DMS 273 (cell line): ENCODE results near the gene RHOT2.

ENCODE experiments used
- DNase-seq: peaks from one replicate; lab custom pipeline; 2025; ENCODE audit not compliant: unreplicated experiment; lab: John Stamatoyannopoulos, UW

RHOT2 gene

GRCh38 chr16:669666-670065, 1.7 kb downstream of the RHOT2 start:
- no peak for DNase-seq

- DNase-seq, result no peak
Observed at GRCh38 chr16:670485-671352, 2.8 kb downstream of the RHOT2 start.

DNA sequence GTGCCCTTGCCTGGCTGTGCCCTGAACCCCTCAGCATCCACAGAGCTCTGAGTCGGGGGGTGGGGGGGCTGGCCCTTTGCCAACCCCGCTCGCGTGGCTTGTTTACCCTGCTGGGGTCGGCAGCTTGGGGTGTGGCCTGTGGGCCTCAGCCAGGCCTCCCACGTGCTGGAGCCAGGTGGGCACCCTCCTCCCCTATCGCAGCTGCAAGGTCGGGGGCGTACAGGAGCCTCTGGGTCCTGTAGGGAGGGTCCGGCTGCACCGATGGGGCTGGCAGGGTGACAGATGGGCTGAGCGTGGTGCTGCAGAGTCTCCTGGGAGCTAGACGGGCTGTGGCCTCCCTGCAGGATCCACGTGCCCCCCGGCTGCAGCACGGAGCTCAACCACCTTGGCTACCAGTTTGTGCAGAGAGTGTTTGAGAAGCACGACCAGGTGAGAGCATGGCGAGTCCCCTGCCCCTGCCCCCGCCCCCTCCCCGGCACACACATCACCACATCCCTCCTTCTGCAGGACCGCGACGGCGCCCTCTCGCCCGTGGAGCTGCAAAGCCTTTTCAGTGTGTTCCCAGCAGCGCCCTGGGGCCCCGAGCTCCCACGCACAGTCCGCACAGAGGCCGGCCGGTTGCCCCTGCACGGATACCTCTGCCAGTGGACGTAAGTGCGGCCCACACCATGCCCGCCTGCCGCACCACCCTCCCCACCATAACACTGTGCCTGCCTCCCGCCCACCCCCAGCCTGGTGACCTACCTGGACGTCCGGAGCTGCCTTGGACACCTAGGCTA, 3.6 kb downstream of the RHOT2 start:
- peak; percentile 42 for DNase-seq

DNA sequence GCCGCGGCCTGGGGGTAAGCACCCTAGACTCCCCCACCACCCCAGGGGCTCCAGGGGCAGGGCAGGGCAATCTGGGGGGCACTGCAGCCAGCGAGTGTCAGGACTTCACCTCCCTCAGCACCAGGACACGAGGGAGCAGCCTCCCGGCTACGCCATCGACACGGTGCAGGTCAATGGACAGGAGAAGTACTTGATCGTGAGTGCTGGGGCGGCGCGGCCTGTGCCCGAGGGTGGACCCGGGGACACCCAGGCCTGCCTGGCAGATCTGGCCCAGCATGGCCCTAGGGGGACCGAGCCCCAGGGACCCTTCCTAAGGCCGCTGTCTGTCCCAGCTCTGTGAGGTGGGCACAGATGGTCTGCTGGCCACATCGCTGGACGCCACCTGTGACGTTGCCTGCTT, 4.4 kb downstream of the RHOT2 start:
- DNase-seq, result no peak

DNA sequence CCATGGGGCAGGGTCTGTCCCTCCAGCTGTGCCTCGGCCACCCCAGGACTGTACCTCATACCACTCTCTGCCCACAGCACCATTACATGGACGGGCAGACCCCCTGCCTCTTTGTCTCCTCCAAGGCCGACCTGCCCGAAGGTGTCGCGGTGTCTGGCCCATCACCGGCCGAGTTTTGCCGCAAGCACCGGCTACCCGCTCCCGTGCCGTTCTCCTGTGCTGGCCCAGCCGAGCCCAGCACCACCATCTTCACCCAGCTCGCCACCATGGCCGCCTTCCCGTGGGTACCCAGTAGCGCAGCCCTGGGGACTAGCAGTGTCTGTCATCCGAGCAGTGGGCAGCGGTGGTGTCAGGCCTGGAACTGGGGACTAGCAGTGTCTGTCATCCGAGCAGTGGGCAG, 4.9 kb downstream of the RHOT2 start:
- DNase-seq, result no peak

DNA sequence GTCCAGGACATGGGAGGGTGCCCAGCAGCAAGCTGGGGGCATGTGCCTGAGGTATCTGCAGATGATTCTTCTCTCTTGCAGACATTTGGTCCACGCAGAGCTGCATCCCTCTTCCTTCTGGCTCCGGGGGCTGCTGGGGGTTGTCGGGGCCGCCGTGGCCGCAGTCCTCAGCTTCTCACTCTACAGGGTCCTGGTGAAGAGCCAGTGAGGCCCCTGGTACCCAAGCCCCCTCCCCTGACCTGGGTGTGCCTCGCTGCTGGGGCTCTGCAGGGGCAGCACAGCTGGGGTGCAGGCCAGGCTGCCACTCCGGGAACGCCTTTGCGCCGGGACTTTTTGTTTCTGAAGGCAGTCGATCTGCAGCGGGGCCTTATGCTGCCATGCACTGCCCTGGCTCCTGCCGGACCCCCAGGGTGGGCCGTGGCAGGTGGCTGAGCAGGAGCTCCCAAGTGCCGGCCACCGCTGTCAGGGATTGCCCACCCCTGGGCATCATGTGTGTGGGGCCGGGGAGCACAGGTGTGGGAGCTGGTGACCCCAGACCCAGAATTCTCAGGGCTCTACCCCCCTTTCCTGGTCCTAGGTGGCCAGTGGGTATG, 5.6 kb downstream of the RHOT2 start:
- DNase-seq, result no peak

DNA sequence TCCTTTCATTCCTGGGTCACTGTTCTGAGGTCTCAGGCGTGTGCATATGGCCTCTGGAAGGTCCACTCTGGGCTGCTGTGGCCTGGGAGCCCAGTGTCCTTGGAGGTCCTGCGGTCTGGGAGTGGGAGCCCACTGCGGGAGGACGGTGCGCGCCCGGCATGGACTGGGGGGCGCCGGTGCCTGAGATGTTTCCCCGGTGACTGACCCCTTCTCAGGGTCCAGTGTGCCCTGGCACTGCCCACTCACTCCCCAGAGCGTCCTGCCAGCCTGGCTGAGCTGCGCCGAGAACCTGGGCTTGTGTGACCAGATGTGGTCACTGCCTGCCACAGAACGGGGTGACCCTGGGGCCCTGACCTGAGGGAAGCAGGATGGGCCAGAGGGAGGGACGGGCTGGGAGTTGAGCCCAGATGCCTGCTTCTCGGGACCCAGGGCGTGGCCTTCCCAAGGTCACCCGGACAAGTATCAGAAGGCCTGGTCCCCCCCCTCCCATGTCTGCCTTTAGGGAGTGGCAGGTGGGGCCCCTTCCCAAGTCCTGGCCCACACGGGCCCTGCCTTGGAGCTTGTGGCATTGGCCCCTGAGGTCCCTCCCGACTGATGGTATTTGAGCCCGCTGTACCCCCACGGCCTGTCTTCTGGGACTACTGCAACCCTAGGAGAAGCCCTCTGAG, 6.4 kb downstream of the RHOT2 start:
- no peak for DNase-seq

DNA sequence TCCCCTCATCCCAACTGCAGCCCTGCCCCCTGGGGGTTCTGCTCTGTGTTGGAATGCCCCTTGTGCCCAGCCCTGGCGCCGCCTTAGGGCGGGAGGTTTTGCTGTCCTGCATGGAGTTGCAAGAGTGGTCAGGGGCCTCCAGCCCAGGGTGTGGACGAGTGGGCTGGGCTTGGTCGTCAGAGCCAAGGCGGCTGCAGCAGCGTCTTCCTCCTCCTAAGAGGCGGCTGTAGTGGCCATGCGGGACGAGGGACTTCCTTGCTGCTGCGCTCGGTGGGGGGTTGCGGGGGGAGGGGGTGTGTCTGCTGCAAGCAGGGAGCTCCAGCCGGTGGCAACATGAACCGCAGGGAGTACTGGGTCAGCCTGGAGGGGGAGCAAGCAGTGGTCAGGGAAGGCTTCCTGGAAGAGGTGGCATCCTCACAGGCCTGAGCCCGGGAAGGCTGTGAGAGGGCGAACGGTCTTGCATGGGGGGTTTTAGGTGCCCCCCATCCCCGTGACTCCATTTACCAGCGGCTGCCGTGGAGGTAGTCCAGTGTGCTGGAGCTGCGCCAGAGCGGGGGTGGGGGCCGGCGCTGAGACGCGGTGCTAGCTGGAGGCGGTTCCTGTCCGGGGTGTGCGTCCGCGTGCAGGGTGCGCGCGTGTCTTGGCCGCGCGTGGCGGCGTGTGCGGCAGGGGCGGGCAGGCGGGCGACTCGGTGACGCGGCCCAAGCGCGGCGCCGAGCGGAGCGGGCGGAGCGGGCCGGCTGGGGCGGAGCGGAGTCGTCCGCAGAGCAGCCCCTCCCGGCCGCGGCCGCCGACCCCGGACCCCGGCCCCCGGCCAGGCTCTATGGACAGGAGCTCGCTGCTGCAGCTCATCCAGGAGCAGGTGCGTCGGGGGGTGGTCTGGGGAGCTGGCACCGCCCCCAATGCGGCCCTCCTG, 7.3 kb downstream of the RHOT2 start, which contains the start of gene RHBDL1:
Gene RHBDL1, plus strand, starts transcription at position 704 of the 916 bp plus-strand sequence. Its CDS starts 120 bp downstream, at position 824.
- DNase-seq, result peak; percentile 71

DNA sequence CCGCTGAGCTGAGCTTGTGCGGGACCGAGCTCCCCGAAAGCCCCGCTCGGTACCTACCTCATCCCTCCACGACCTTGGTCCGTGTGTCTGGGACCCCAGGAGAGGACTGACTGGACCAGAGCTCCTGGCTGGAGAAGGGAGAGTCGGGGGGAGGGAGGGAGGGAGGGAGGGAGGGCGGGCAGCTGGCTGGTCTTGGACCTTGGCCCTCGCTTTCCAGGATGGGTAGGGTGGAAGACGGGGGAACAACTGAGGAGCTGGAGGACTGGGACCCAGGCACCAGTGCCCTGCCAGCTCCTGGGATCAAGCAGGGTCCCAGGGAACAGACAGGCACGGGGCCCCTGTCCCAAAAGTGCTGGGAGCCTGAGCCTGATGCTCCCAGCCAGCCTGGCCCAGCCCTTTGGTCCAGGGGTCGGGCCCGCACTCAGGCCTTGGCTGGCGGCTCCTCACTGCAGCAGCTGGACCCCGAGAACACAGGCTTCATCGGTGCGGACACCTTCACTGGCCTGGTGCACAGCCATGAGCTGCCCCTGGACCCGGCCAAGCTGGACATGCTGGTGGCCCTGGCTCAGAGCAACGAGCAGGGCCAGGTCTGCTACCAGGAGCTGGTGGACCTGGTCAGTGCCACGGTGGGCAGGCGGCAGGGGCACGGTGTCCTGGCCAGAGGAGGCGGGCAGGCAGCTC, 8.1 kb downstream of the RHOT2 start:
- peak; percentile 62 for DNase-seq

GRCh38 chr16:676565-676902, 8.6 kb downstream of the RHOT2 start:
- no peak for DNase-seq

DNA sequence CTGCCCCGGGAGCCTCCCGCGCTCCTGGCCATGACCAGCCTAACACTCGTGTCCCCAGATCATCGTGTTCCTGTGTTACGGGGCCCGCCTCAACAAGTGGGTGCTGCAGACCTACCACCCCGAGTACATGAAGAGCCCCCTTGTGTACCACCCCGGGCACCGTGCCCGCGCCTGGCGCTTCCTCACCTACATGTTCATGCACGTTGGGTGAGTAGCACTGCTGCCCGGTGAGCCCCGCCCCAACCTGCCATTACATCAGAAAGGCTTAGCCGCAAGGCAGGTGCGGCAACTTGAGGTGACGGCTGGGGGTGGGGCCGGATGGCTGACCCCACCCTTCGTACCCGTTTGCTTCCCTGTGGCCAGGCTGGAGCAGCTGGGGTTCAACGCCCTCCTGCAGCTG, 9.0 kb downstream of the RHOT2 start:
- DNase-seq, result no peak

- no peak for DNase-seq
Observed at GRCh38 chr16:677316-678190, 9.6 kb downstream of the RHOT2 start.

DNA sequence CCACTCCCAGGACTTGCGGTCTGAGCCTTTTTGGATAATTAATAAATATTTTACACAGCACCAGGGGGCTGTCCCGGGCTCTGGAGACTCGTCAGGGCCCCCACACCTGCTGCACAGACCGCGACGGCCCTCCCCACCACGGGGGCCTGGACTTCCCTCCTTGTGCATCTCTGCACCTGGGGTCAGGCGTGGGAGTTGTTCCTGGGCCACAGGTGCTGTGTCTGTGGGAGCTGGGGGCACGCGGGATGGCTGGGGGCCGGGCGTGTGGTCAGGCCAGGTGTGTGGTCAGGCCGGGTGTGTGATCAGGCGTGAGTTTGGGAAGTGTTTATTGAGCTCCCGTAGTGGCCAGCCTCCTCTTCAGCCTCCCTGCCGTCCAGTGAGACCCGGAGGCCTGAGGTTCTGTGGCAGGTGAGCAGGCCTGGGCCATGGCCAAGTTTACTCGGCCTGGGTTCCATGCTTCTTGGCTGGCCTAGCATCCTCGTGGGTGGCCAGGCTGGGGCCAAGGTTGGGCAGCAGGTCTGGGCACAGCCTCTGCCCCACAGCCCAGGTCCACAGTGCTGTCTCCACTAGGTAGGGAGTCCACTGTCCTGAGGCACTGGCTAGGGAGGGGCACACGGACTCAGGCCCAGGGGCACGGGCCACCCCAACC, 10.4 kb downstream of the RHOT2 start:
- DNase-seq, result no peak

DNA sequence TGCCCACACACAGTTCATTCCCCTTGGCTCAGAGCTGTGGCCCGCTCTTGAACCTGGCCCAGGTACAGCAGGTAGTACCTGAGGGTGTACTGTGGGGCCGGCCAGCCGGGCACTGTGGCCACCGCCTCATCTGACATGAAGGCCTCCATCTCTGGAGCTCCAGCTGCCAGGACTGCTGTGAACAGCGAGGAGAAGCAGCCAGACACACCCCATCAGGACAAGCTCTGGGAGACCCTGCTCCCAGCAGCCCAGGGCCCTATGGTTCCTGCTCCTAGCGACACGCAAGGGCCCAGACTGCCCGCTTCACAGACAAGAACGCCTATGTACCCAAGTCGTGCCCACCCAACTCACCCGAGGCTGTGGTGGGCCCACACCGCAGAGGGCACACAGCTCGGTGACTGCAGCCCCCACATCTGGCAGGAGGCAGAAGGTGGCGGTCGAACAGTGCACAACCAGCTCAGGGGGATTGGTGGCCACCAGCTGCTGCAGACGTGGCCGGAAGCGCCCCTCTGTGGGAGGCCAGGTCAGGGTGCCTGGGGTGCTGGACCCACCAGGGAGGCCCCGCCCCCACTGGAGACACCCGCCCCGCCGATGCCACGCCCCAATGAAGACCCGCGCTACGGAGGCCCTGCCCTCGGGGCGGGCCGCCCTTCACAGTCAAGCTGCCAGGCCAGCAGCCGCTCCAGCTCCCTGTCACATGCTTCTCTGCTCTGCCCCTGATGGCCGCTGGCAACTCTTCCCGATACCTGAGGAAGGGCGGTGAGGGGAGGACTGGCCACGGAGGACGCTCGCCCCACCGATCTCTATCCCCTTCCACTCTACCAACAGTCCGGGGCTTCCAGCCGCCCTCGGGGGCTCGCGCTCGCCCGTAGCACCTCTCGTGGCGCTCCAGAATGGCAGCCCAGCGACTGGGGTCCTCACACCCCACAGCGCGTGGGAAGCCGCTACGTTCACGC, 11.2 kb downstream of the RHOT2 start:
- peak; percentile 93 for DNase-seq

GRCh38 chr16:679814-680624, 12.1 kb downstream of the RHOT2 start, which contains the start of gene STUB1:
Gene STUB1, plus strand, starts transcription at chr16:680410. Its CDS starts 116 bp downstream, at chr16:680526.
- peak; percentile 95 for DNase-seq

GRCh38 chr16:680625-680945, 12.7 kb downstream of the RHOT2 start:
- DNase-seq, result no peak
